Islet of Langerhans (tissue), 1 donor: ENCODE results near the gene TCERG1L.
"Not testable (repeated sequence)": the region's sequence is repeated elsewhere in the genome, so short reads cannot be mapped to it uniquely, and the experiment has no call there.

Source experiments
- FAIRE-seq: peaks from one replicate; lab custom pipeline; 2011; peaks lifted over from hg19 to GRCh38; lab: Jason Lieb, UNC

The TCERG1L gene

GRCh38 chr10:131162866-131163843 is 148.4 kb downstream of the TCERG1L start:
- FAIRE-seq: no peak

GRCh38 chr10:131162211-131162610 is 149.3 kb downstream of the TCERG1L start:
- FAIRE-seq: no peak

- no peak for FAIRE-seq
These were observed 150.4 kb downstream of the TCERG1L start for GRCh38 chr10:131161087-131161486.

GRCh38 chr10:131160219-131160875 is 151.2 kb downstream of the TCERG1L start:
- no peak for FAIRE-seq

GRCh38 chr10:131159771-131160170 is 151.8 kb downstream of the TCERG1L start:
- no peak for FAIRE-seq

- FAIRE-seq: no peak
These were observed 152.8 kb downstream of the TCERG1L start for GRCh38 chr10:131158695-131159094.

GRCh38 chr10:131157899-131158298 is 153.6 kb downstream of the TCERG1L start:
- FAIRE-seq: no peak

GRCh38 chr10:131155876-131156230 is 155.7 kb downstream of the TCERG1L start:
- FAIRE-seq: no peak

GRCh38 chr10:131155218-131155875 is 156.2 kb downstream of the TCERG1L start:
- no peak for FAIRE-seq

- no peak for FAIRE-seq
These were observed 157.1 kb downstream of the TCERG1L start for GRCh38 chr10:131154306-131155025.

GRCh38 chr10:131152456-131152855 is 159.1 kb downstream of the TCERG1L start:
- FAIRE-seq: not testable (repeated sequence)

GRCh38 chr10:131150126-131150525 is 161.4 kb downstream of the TCERG1L start:
- FAIRE-seq: no peak

- no peak for FAIRE-seq
These were observed 161.9 kb downstream of the TCERG1L start for GRCh38 chr10:131149586-131149985.

GRCh38 chr10:131149111-131149510 is 162.4 kb downstream of the TCERG1L start:
- FAIRE-seq: no peak

GRCh38 chr10:131148270-131148669 is 163.3 kb downstream of the TCERG1L start:
- FAIRE-seq: no peak

GRCh38 chr10:131147301-131147975 is 164.1 kb downstream of the TCERG1L start:
- FAIRE-seq: no peak

- FAIRE-seq: no peak
These were observed 164.7 kb downstream of the TCERG1L start for GRCh38 chr10:131146790-131147189.

- no peak for FAIRE-seq
These were observed 165.8 kb downstream of the TCERG1L start for GRCh38 chr10:131145756-131146155.

GRCh38 chr10:131144711-131145375 is 166.7 kb downstream of the TCERG1L start:
- no peak for FAIRE-seq

- FAIRE-seq: no peak
These were observed 167.3 kb downstream of the TCERG1L start for GRCh38 chr10:131144196-131144595.
